ENCODE measurements around the gene ATP2B3. TPM values are rescaled to one million over a fixed set of nuclear protein-coding genes. Genes with fewer than 3 reads are reported as not detected.

The ATP2B3 gene
- total RNA-seq, 4 donors from 2014 or later = not detected

DNA sequence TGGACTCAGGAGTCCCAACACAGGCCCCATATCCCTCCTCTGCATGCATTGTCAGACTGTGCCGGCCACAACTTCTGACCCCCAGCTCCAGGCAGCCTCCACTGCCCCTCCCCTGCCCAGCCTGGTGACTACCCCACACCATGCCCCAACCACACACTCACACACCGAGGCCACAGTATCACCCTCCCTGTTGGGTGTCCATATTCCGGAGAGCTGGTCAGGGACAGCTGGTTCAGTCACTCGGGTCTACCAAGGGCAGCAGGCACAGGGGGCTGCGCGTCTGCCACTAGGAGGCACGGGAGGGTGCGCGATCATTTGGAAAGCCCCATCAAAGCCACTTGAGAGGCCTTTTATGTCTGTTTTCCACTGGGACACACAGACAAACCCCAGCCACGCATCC is 55.2 kb downstream of the ATP2B3 start:
- no peaks in the 10 kb centered on the region for H3K36me3 ChIP-seq
- H3K4me1 ChIP-seq = no peaks in the 10 kb centered on the region
- peaks cover 0 to 3% (median 0%) of the 10 kb centered on the region in 3 donors for H3K27me3 ChIP-seq
- ATAC-seq (no peak), DNase-seq (no peak)
- no peaks in the 10 kb centered on the region for H3K9me3 ChIP-seq
- no peak for TF ChIP-seq POLR2A (IDR thresholded peaks at IDR 0.05)
- TF ChIP-seq, protein P1, sequence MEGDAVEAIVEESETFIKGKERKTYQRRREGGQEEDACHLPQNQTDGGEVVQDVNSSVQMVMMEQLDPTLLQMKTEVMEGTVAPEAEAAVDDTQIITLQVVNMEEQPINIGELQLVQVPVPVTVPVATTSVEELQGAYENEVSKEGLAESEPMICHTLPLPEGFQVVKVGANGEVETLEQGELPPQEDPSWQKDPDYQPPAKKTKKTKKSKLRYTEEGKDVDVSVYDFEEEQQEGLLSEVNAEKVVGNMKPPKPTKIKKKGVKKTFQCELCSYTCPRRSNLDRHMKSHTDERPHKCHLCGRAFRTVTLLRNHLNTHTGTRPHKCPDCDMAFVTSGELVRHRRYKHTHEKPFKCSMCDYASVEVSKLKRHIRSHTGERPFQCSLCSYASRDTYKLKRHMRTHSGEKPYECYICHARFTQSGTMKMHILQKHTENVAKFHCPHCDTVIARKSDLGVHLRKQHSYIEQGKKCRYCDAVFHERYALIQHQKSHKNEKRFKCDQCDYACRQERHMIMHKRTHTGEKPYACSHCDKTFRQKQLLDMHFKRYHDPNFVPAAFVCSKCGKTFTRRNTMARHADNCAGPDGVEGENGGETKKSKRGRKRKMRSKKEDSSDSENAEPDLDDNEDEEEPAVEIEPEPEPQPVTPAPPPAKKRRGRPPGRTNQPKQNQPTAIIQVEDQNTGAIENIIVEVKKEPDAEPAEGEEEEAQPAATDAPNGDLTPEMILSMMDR (IDR thresholded peaks at IDR 0.05 in 4 of 5, conservative IDR thresholded peaks at IDR 0.05 in 1 of 5) = no peak
- no peak overlapping the region for H3K4me3 ChIP-seq
- H3K27ac ChIP-seq = no peak overlapping the region
- in situ Hi-C loops (cut with MboI; ENCODE audit: low sequenced_read_pairs in 4 of 4) = no loop called here
- intact Hi-C loops (cut with DNase I; ENCODE audit: low total_unique reads) = no loop called here

DNA sequence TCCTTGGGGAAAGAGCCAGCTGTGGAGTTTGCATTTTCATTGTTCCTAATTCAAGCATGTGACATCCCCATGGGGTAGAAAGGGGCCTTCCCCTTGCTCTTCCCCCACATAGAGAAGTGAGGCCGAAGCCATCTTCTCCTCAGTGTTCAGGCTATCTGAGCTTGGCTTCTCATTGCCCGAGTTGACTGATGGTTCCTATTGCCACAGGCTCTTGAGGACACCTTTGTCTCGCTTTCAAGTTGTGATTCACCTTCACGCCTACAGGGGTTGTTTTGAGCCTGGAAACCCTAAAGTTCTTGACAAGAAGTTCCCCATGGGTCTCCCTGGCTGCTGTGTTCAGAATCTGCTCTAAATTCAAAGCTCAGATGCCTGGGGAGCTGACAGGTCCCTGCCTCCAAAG is 56.5 kb downstream of the ATP2B3 start:
- intact Hi-C loops (cut with DNase I; ENCODE audit: low total_unique reads) = no loop called here
- no peaks in the 10 kb centered on the region for H3K36me3 ChIP-seq
- no peaks in the 10 kb centered on the region for H3K9me3 ChIP-seq
- H3K4me1 ChIP-seq = no peaks in the 10 kb centered on the region
- H3K27ac ChIP-seq = no peak overlapping the region
- H3K4me3 ChIP-seq = no peak overlapping the region
- no peak for ATAC-seq
- in situ Hi-C loops (cut with MboI; ENCODE audit: low sequenced_read_pairs in 4 of 4) = no loop called here
- DNase-seq = no peak
- TF ChIP-seq, protein P1 (IDR thresholded peaks at IDR 0.05 in 4 of 5, conservative IDR thresholded peaks at IDR 0.05 in 1 of 5) = no peak
- no peak for TF ChIP-seq POLR2A (IDR thresholded peaks at IDR 0.05)
- peaks cover 0 to 3% (median 0%) of the 10 kb centered on the region in 3 donors for H3K27me3 ChIP-seq

DNA sequence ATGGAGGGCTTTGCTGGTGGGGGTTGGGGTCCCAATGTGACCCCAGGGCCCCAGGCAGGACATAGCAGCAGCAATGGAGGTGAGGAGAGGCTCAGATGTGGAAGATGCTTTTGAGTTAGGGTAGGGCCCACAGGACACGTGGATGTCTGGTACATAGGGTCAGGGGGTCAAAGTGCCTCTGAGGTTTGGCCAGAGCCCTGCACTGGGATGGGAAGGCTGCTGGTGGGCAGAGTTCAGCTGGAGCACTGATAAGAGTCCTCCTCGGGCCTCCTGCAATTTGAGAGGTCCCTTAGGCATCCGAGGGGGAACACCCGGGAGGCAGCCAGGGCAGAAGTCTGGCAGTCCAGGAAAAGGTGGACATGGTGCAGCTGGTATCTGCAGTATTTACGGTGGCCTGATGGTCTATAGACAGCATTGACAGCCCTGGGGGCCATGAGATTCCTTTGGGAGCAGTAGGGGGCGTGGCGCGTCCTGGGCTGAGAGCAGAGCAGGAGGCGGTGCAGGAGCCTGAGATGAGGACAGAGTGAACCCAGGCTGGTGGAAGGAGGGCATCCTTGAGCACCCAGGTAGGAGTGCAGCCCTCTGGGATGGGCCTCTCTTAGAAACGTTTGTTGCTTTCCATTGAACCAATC is 58.9 kb downstream of the ATP2B3 start:
- intact Hi-C loops (cut with DNase I; ENCODE audit: low total_unique reads) (no loop called here), in situ Hi-C loops (cut with MboI; ENCODE audit: low sequenced_read_pairs in 4 of 4) (no loop called here)
- Histone ChIP-seq H3K36me3 (no peaks in the 10 kb centered on the region), H3K27ac (no peak overlapping the region), H3K4me1 (no peaks in the 10 kb centered on the region), H3K4me3 (no peak overlapping the region), H3K27me3 (no peaks in the 10 kb centered on the region), H3K9me3 (no peaks in the 10 kb centered on the region)
- TF ChIP-seq POLR2A (IDR thresholded peaks at IDR 0.05) = no peak
- TF ChIP-seq, protein P1 (IDR thresholded peaks at IDR 0.05 in 4 of 5, conservative IDR thresholded peaks at IDR 0.05 in 1 of 5) = no peak
- DNase-seq (no peak), ATAC-seq (no peak)

DNA sequence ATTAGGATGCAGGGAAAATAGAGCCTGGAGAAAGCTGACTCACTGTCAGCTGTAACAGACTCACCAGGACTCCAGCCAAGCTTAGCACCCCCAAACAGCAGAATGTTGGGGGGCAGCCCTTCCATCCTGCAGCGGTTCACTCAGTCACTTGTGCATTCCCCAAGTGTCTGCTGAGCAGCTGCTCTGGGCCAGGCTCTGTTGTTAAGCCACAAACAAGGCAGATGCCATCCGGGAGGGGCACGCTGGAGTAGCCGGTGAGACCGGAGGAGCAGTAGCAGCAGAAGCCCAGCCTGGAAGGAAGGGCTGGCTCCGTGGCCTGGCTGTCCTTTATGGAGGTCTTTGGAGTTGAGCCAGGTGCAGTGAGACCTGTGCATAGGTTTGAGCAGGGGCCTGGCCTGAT is 59.5 kb downstream of the ATP2B3 start:
- Histone ChIP-seq H3K27me3 (no peaks in the 10 kb centered on the region), H3K36me3 (no peaks in the 10 kb centered on the region), H3K9me3 (no peaks in the 10 kb centered on the region), H3K4me1 (no peaks in the 10 kb centered on the region), H3K4me3 (no peak overlapping the region), H3K27ac (no peak overlapping the region)
- in situ Hi-C loops (cut with MboI; ENCODE audit: low sequenced_read_pairs in 4 of 4) (no loop called here), intact Hi-C loops (cut with DNase I; ENCODE audit: low total_unique reads) (no loop called here)
- ATAC-seq (no peak), DNase-seq (no peak)
- TF ChIP-seq POLR2A (IDR thresholded peaks at IDR 0.05) = no peak
- TF ChIP-seq, protein P1 (IDR thresholded peaks at IDR 0.05 in 4 of 5, conservative IDR thresholded peaks at IDR 0.05 in 1 of 5) = no peak
